Measurements from ENCODE around the gene TOR1A.

Gene TOR1A

DNA sequence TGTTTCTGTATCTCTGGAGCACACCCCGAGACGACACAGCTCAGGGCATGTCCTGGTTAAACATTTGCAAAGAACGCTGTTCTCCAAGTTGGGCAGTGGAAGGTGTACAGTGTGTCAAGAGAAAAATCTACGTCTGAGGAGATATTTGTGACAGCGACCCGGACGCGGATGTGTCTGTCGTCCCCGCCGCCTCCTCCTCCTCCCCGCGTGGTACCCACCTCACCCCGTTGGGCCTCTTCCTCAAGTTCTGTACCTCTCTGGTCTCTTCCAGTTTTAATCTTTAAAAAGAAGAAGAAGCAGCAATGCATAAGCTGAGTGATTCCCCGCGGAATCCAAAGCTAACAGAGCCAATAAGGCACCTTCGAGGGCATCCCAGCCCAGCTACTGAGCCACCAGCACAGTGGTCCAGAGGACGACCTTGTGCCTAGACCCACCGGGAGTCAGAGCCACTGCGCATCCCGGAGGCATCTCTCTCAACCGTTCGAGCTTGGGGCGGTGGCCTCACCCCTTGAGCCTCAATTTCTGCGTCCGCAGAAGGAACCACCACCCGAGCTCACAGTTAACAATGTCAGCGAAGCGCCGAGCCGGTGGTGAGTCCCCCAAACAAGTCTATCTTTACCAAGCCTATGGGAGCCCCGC is 10.7 kb upstream of the TOR1A start:
- TF ChIP-seq, protein P1, sequence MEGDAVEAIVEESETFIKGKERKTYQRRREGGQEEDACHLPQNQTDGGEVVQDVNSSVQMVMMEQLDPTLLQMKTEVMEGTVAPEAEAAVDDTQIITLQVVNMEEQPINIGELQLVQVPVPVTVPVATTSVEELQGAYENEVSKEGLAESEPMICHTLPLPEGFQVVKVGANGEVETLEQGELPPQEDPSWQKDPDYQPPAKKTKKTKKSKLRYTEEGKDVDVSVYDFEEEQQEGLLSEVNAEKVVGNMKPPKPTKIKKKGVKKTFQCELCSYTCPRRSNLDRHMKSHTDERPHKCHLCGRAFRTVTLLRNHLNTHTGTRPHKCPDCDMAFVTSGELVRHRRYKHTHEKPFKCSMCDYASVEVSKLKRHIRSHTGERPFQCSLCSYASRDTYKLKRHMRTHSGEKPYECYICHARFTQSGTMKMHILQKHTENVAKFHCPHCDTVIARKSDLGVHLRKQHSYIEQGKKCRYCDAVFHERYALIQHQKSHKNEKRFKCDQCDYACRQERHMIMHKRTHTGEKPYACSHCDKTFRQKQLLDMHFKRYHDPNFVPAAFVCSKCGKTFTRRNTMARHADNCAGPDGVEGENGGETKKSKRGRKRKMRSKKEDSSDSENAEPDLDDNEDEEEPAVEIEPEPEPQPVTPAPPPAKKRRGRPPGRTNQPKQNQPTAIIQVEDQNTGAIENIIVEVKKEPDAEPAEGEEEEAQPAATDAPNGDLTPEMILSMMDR (IDR thresholded peaks at IDR 0.05; ENCODE audit: insufficient read depth, low read depth, low read length, missing control alignments): no peak
- H3K4me3 ChIP-seq (ENCODE audit: low read depth, low read length): peak overlapping the region; percentile 86
- DNase-seq (ENCODE audit: low read depth): peak; percentile 34

GRCh38 chr9:129832982-129833381 is 9.0 kb upstream of the TOR1A start:
- TF ChIP-seq, protein P1 (IDR thresholded peaks at IDR 0.05; ENCODE audit: insufficient read depth, low read depth, low read length, missing control alignments): no peak
- no peak overlapping the region for H3K4me3 ChIP-seq (ENCODE audit: low read depth, low read length)
- DNase-seq (ENCODE audit: low read depth): no peak

GRCh38 chr9:129828969-129829368 is 5.0 kb upstream of the TOR1A start:
- no peak for DNase-seq (ENCODE audit: low read depth)
- no peak overlapping the region for H3K4me3 ChIP-seq (ENCODE audit: low read depth, low read length)
- TF ChIP-seq, protein P1 (IDR thresholded peaks at IDR 0.05; ENCODE audit: insufficient read depth, low read depth, low read length, missing control alignments): no peak

- no peak for DNase-seq (ENCODE audit: low read depth)
- TF ChIP-seq, protein P1 (IDR thresholded peaks at IDR 0.05; ENCODE audit: insufficient read depth, low read depth, low read length, missing control alignments): no peak
- H3K4me3 ChIP-seq (ENCODE audit: low read depth, low read length): no peak overlapping the region
Measured at GRCh38 chr9:129828051-129828450, 4.1 kb upstream of the TOR1A start.

GRCh38 chr9:129826759-129827158 is 2.8 kb upstream of the TOR1A start:
- no peak for DNase-seq (ENCODE audit: low read depth)
- TF ChIP-seq, protein P1 (IDR thresholded peaks at IDR 0.05; ENCODE audit: insufficient read depth, low read depth, low read length, missing control alignments): no peak
- no peak overlapping the region for H3K4me3 ChIP-seq (ENCODE audit: low read depth, low read length)

DNA sequence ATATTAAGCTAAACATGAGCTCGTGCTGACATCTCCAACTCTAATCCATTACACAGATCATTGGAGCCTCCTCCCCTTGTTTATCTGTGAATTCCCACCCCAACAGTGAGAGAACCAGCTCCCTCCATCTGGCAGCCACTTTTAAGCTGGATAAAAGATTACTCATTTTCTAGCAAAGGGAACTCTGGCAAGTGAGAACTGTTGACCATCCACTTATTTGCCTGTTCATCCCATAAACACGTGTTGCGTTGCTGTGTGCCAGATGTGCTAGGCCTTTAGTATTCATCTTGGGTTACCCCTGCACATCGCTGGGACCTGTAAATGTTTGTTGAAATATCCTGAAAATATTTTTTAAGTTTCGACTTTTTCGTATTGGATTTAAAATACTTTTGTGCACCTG is 2.4 kb upstream of the TOR1A start:
- TF ChIP-seq, protein P1 (IDR thresholded peaks at IDR 0.05; ENCODE audit: insufficient read depth, low read depth, low read length, missing control alignments): no peak
- no peak for DNase-seq (ENCODE audit: low read depth)
- no peak overlapping the region for H3K4me3 ChIP-seq (ENCODE audit: low read depth, low read length)

GRCh38 chr9:129823542-129823934 is 398 bp downstream of the TOR1A start:
- no peak for DNase-seq (ENCODE audit: low read depth)
- TF ChIP-seq, protein P1 (IDR thresholded peaks at IDR 0.05; ENCODE audit: insufficient read depth, low read depth, low read length, missing control alignments): no peak
- peak overlapping the region; percentile 75 for H3K4me3 ChIP-seq (ENCODE audit: low read depth, low read length)
